Measurements from ENCODE around the gene LYRM1.
"Not testable (repeated sequence)": the region's sequence is repeated elsewhere in the genome, so short reads cannot be mapped to it uniquely, and the experiment has no call there.

The LYRM1 gene

GRCh38 chr16:20973201-20973600 lies 72.6 kb downstream of the LYRM1 start:
- DNase-seq (ENCODE audit: low read depth in 4 of 4, low spot score in 1 of 4): not testable (repeated sequence)
